ENCODE results near the gene RSRP1.
A peak's percentile ranks its signal among the peaks of the same experiment; 100 is the strongest.

RSRP1 gene

GRCh38 chr1:25219661-25220251, 27.5 kb downstream of the RSRP1 start:
- no peak for DNase-seq (ENCODE audit: low read depth in 2 of 3, low spot score in 1 of 3)

DNA sequence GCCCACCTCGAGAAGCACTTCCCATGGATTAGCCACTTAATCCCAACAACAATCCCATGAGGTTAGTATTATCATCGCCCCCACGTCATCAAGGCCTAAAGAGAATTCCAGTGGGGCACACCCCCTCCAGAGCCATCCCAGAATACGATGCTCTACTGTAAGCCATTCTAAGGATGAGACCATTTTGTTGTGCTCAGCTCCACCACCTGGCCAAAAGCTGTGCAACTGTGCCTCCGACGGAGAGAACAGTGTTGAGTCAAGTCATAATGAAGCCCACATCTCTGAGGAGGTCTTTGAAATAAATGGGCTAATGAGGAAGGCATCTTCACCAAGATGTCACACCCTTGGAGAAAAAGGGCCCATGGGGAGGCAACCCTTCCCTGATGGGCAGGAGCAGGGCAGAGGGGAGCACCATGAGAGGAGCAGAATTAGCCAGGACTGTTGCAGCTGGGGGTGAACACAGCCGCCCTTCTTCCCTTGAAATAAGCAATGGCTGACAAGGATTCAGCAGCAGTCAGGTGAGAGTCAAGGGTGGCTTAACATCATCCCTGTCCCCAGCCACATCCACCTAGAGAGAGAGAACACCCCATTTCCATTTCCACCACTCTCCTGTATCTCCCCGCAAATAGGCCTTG, 29.5 kb downstream of the RSRP1 start:
- no peak for DNase-seq (ENCODE audit: low read depth in 2 of 3, low spot score in 1 of 3)

DNA sequence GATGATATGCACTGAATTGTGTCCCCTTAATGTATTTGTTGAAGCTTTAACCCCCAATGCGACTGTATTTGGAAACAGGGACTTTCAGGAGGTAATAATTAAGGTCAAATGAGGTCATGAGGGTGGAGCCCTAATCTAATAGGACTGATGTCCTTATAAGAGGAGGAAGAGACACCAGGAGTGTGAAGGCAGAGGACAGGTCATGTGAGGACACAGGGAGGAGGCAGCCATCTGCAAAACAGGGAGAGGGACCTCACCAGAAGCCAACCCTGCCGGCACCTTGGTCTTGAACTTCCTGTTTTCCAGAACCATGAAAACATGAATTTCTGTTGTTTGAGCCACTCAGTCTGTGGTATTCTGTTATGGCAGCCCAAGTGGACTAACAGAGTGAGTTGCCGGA, 30.2 kb downstream of the RSRP1 start:
- no peak for DNase-seq (ENCODE audit: low read depth in 2 of 3, low spot score in 1 of 3)

DNA sequence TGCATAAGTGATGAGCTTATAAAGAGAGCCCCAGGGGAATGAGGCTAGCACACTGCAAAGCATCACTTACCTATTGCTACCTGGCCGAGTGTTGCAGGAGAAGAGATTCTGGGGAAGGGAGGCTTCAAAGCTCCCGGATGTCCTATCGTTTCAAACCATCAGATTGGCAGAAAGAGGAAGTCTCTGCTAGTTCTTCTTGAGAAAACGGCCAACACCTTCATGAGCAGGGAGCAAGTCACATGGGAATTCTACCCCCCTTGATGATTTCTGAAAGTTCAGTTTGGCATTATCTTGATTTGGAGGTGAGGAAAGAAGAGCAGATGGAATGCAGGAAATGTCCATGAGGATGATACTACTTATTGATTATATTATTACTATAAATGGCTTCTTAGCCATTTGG, 31.1 kb downstream of the RSRP1 start:
- no peak for DNase-seq (ENCODE audit: low read depth in 2 of 3, low spot score in 1 of 3)

DNA sequence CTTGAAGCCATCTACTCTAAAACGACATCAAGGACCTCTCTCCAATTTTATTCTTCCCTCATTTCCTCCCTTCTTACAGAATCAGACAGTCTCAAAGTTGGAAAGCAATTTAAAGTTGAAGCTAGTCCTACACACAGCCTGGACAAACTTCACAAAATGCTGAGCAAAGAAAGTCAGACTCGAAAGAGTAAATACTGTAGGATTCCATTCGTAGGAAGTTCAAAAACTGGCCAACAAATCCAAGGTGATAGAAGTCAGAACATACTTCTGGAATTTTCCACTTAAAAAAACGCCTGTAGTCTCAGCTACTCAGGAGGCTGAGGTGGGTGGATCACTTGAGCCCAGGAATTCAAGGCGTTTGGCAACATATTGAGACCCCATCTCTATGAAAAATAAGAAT, 34.5 kb downstream of the RSRP1 start:
- no peak for DNase-seq (ENCODE audit: low read depth in 2 of 3, low spot score in 1 of 3)

DNA sequence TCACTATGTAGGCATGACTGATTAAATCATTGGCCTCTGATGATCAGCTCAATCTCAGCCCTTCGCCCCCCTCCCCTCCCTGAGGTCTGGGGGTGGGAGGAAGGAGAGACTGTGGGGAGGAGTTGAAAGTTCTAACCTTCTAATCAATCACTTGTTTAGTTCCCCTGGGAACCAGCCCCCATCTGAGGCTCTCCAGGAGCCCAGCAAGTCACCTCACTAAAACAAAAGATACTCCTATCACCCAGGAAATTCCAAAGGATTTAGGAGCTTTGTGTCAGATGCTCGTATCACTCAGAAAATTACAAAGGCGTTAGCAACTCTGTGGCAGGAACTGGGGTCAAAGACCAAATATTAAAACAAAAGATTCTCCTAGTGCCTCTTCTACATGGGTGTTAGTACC, 36.5 kb downstream of the RSRP1 start:
- no peak for DNase-seq (ENCODE audit: low read depth in 2 of 3, low spot score in 1 of 3)

DNA sequence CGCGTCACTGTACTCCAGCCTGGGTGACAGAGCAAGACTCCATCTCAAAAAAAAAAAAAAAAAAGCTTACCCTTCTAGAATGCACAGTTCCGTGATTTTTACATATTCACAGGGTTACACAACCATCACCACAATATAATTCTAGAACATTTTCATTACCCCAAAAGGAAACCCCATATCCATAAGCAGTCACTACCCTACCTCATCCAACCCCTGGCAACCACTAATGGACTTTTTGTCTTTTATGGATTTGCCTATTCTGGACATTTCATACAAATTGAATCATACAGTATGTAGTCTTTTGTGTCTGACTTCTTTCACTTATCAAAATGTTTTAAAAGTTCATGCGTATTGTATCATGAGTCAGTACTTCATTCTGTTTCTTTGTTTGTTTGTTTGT, 37.7 kb downstream of the RSRP1 start:
- no peak for DNase-seq (ENCODE audit: low read depth in 2 of 3, low spot score in 1 of 3)

GRCh38 chr1:25208561-25209222, 38.6 kb downstream of the RSRP1 start:
- DNase-seq (ENCODE audit: low read depth in 2 of 3, low spot score in 1 of 3) = no peak

GRCh38 chr1:25208092-25208491, 39.2 kb downstream of the RSRP1 start:
- DNase-seq (ENCODE audit: low read depth in 2 of 3, low spot score in 1 of 3) = no peak

- no peak for DNase-seq (ENCODE audit: low read depth in 2 of 3, low spot score in 1 of 3)
These were observed 41.1 kb downstream of the RSRP1 start for GRCh38 chr1:25206201-25206600.

DNA sequence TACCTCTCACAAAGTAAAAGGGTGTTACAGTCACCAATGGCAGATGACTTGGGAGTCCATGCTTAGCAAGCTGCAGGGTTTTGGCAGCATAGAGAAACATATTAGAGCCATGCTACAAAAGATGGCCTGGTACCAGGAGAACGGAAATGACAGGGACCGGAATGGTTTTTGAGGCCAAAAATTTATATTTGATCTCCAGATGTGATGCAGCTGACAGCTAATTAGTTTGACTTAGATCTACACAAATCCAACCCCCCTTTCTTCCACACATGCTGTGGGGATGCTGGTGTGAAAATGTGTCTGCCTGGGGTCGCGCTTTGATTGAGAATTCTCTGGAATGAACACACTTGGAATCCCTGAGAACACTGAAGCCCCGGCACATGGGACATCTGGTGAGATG, 41.5 kb downstream of the RSRP1 start:
- DNase-seq (ENCODE audit: low read depth in 2 of 3, low spot score in 1 of 3) = no peak

DNA sequence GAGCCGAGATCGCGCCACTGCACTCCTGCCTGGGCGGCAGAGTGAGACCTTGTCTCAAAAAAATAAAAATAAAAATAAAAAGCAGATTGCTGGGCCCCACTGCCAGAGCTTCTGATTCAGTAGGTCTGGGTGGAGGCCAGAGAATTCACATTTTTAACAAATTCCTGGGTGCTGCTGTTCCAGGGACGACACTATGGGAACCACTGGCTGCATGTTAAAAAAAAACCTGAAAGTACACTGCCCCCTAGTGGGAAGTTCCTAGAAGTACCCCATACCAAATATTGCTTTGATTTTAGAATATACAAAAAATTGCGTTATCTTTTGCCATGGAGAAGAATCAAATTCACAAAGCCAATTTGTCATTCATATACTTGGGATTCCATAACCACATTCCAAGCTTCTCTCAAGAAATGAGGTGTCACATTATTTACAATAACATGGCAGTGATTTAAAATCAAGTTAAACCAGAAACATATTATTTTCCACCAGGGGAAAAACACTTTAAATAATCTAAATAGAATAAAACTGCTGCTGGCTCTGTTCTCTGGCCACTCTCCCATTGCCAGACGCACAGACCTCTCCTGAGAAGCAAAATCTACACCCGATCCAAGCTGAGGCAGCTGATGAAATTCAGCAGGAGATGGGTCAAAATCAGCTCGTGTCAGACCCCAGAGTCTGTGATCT, 42.3 kb downstream of the RSRP1 start:
- DNase-seq (ENCODE audit: low read depth in 2 of 3, low spot score in 1 of 3) = peak in 1 of 3 donors; percentile 37

DNA sequence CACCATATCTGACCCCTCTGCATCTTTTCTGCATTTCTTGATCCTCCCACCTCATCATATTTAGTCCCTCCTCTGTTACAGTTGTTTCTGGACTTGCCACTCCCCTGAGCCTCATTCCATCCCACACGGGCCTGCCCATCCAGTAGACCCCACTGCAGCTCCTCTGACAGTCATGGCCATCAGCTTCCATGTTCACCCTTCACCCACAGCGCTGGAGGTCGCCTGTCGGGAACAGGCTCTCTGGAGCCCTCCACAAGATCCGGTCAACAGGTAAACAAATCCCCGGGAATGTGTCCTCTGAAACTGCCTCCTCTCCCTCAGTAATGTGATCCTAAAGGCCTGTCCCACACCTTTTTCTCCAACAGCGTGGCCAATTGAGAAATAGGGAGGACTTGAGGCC, 46.2 kb downstream of the RSRP1 start:
- no peak for DNase-seq (ENCODE audit: low read depth in 2 of 3, low spot score in 1 of 3)

DNA sequence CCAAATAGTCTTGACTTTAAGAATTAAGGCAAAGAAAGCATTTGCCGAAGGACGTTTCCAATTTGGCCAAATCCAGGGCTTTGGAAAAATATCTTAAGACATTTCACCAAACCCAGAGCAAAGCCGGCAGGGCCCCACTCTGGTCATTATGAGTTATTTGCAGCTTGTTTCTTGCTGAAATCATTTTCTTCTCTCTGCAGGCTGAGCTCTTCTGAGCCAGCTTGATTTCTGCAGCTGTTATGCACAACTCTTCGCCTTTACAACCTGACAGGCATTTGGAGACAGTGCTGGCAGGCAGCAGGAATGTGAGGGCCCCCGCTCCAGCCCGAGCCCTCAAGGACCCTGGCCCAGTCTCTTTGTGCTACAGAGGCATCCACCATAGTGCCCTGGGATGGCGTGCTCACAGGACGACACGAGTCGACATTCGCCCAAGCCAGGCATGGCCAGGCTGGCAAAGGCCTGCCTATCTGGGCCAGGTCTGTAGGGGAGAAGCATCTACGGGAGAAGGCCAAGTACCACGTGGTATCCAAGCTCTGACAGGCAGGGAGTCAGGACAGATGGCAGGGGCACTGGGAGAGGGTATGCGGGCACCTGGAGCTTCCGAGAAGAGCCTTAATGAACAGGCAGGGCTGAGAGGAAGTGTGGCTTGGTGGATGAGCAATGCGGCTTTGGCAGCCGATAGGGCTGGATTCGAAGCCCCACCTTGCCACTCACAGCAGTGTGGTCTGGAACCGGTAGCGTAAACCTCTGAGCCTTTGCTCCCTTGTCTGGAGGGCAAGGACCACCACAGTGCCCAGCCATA, 47.2 kb downstream of the RSRP1 start:
- DNase-seq (ENCODE audit: low read depth in 2 of 3, low spot score in 1 of 3) = no peak

- no peak for DNase-seq (ENCODE audit: low read depth in 2 of 3, low spot score in 1 of 3)
These were observed 48.5 kb downstream of the RSRP1 start for GRCh38 chr1:25198663-25199252.

GRCh38 chr1:25197982-25198662, 49.1 kb downstream of the RSRP1 start:
- DNase-seq (ENCODE audit: low read depth in 2 of 3, low spot score in 1 of 3) = no peak

DNA sequence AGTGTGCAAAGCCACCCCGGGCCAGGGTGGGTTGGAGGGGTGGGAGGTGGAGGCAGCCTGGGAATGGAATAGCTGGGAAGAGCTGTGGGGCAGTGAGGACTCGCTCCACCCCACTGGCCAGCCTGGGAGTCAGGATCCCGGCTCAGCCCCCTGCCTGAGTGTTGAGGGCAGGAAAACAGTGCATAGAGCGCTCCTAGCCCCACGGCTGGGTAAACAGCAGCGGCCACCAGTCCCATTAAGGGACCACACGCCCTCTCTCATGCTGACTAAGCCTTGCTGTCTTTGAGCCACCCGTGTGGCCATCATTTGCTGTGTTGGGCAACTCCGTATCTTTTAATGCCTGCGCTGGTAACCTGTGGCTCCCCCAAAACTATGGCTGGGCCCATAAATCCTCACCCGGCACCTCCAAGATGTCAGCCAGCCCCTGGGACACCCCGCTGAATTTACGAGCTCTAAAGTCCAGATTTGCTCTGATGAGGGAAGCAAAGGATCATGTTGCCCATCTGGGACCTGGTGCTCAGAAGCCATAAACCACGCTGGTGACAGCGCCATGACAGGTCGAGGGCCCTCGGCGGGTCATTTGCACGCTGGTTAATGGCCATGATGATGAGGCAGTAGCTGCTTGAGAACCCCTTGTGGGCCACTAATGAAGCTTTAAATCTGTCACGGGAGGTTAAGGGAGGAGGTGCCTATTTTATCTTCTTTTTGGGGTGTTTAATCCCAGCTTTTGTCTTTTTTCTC, 49.8 kb downstream of the RSRP1 start:
- no peak for DNase-seq (ENCODE audit: low read depth in 2 of 3, low spot score in 1 of 3)

DNA sequence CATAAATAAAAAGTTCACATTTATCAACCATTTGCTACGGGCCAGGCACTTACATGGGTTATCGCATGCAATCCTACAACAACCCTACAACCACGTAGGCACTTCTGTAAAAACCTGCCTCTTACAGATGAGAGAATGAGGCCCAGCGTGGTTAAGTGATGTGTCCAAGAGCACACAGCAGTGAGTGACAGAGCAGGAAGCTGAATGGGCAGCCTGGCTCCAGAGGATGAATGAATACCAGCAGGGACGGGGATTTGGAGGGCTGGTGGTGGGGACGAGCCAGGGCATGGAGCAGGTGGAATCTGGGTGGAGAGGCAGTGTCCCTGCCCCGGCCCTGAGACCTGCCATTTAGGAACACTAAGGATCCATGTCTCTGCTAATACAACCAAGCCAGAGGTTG, 50.4 kb downstream of the RSRP1 start:
- DNase-seq (ENCODE audit: low read depth in 2 of 3, low spot score in 1 of 3) = no peak

- DNase-seq (ENCODE audit: low read depth in 2 of 3, low spot score in 1 of 3) = no peak
These were observed 51.4 kb downstream of the RSRP1 start for GRCh38 chr1:25195835-25196234.

DNA sequence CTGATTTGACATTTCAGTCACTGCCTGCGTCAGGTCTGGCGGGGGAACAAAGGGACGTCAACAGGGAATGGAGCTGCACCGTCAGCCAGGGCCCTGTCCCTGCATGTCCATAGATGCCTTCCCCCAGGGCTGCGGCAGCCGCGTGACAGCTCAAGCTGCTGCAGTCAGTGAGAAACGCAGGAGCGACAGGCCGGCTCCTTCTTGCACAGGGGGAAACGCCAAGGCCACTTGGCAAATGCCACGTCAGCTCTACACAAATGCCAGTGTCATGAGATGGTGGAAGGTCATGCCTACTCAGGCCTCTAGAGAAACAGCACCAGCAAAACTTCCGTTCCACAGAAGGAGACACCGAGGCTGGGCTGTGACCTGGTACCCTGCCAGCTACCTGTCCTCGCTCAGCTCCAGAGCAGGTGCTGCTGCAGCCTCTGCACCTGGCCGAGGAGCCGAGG, 52.7 kb downstream of the RSRP1 start:
- no peak for DNase-seq (ENCODE audit: low read depth in 2 of 3, low spot score in 1 of 3)
